HepG2 (cell line): ENCODE results near the gene CDC37L1. TPM values are rescaled to one million over a fixed set of nuclear protein-coding genes. Genes with fewer than 3 reads are reported as not detected.
A peak's percentile ranks its signal among the peaks of the same experiment; 100 is the strongest.

Experiments
- CREM ChIP-seq, 2 experiments: sonication (generic) in 1 of 2; formaldehyde crosslinking in 1 of 2; IDR thresholded peaks; 2 replicates each; pipeline versions ENCODE4 v1.4.0 to v1.6.1; 2016 to 2020; ENCODE audit warnings: antibody characterized with exemption in 1 of 2, mild to moderate bottlenecking in 1 of 2, missing genetic modification reagents in 1 of 2
- ETV6 ChIP-seq: sonication (generic); formaldehyde crosslinking; conservative IDR thresholded peaks from 2 replicates; pipeline ENCODE4 v1.4.0; 2020; ENCODE audit warnings: missing genetic modification reagents
- MTA3 ChIP-seq: sonication (generic); formaldehyde crosslinking; IDR thresholded peaks from 2 replicates; pipeline ENCODE4 v1.4.0; 2020; ENCODE audit warnings: missing genetic modification reagents
- PTBP1 ChIP-seq: fragments of 200-400 bp; formaldehyde crosslinking; IDR thresholded peaks from 2 replicates; pipeline ENCODE4 v1.6.1; 2018; ENCODE audit warnings: low read length, low read depth; ENCODE audit not compliant: poor library complexity, severe bottlenecking
- SNAI1 ChIP-seq: sonication (generic); formaldehyde crosslinking; IDR thresholded peaks from 2 replicates; pipeline ENCODE4 v1.5.0; 2020; ENCODE audit warnings: mild to moderate bottlenecking, missing genetic modification reagents, borderline replicate concordance
- ZBTB1 ChIP-seq: sonication (generic); formaldehyde crosslinking; IDR thresholded peaks from 2 replicates; pipeline ENCODE4 v1.4.0; 2020; ENCODE audit warnings: missing genetic modification reagents, borderline replicate concordance
- ZNF256 ChIP-seq: sonication (generic); formaldehyde crosslinking; conservative IDR thresholded peaks from 2 replicates; pipeline ENCODE4 v1.4.0; 2020; ENCODE audit warnings: missing genetic modification reagents
- ZNF441 ChIP-seq: sonication (generic); formaldehyde crosslinking; IDR thresholded peaks from 2 replicates; pipeline ENCODE4 v1.7.0; 2021; ENCODE audit warnings: missing genetic modification reagents, borderline replicate concordance
- ZNF556 ChIP-seq: sonication (generic); formaldehyde crosslinking; IDR thresholded peaks from 2 replicates; pipeline ENCODE4 v1.4.0; 2020; ENCODE audit warnings: mild to moderate bottlenecking, missing genetic modification reagents, borderline replicate concordance
- polyA plus RNA-seq, 8 experiments: library from polyadenylated mRNA; depleted of rRNA in 3 of 8; stranded (reverse) in 7 of 8; unstranded in 1 of 8; fragments of >200 nt; fragmentation: Illumina TruSeq in 4 of 8; extraction: Trizol in 4 of 8; gene quantifications; 2 replicates each; pipeline versions ENCODE4 v1.2.1 to v1.2.3, GENCODE V29; 2011 to 2016; ENCODE audit warnings: low read depth in 4 of 8, missing spikeins in 1 of 8, mixed read lengths in 1 of 8; ENCODE audit not compliant: insufficient read depth in 1 of 8
- total RNA-seq, 5 experiments: library from RNA; depleted of rRNA; stranded (reverse); fragments of >200 nt; fragmentation: Illumina TruSeq; extraction: Trizol; gene quantifications; 2 replicates each; pipeline ENCODE4 v1.2.3, GENCODE V29; 2016; ENCODE audit warnings: low read depth in 1 of 5
- TF ChIP-seq, protein P1 (sequence below), 2 experiments: IDR thresholded peaks; 2 replicates each; pipeline ENCODE4 v1.6.1; 2011 to 2012; ENCODE audit warnings: low read length in 2 of 2, borderline replicate concordance in 1 of 2, low read depth in 1 of 2, mild to moderate bottlenecking in 1 of 2, moderate library complexity in 1 of 2
- TF ChIP-seq, protein P2 (sequence below): sonication (generic); formaldehyde crosslinking; conservative IDR thresholded peaks from 2 replicates; pipeline ENCODE4 v1.4.0; 2020; ENCODE audit warnings: missing genetic modification reagents
- TF ChIP-seq, protein P3 (sequence below): sonication (generic); formaldehyde crosslinking; IDR thresholded peaks from 2 replicates; pipeline ENCODE4 v1.4.0; 2020; ENCODE audit warnings: mild to moderate bottlenecking, missing genetic modification reagents, borderline replicate concordance
- TF ChIP-seq, protein P4 (sequence below): IDR thresholded peaks from 2 replicates; pipeline ENCODE4 v1.6.1; 2016; ENCODE audit warnings: control low read depth

CDC37L1 gene
- total and polyA plus RNA-seq, 2 of the 13 experiments (the other 11 are each of a cell fraction or from before 2014, with no cell fraction given): 5.5 to 17.0 TPM

DNA sequence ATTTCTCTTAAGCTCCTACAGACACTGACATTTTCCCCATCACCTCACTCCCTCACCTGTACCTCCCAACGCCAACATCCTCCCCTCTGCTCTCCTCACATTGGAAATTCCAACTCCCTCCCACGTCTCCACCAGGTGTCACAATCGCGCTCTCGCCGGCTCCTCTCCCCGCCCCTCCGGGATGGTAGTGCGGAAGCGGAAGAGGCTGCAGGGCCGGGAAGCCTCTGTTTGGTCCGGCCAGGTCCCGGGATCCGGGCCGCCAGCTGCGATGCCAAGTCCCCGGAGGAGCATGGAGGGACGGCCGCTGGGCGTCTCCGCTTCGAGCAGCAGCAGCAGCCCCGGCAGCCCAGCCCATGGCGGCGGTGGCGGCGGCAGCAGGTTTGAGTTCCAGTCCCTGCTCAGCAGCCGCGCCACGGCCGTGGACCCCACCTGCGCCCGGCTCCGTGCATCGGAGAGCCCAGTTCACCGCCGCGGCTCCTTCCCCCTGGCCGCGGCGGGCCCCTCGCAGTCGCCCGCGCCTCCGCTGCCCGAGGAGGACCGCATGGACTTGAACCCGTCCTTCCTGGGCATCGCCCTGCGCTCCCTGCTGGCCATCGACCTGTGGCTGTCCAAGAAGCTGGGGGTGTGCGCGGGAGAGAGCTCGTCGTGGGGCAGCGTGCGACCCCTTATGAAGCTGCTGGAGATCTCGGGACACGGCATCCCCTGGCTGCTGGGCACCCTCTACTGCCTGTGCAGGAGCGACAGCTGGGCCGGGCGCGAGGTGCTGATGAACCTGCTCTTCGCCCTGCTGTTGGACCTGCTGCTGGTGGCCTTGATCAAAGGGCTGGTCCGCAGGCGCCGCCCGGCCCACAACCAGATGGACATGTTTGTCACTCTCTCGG is 17.0 kb upstream of the CDC37L1 start, which contains the start of gene PLPP6 (continued):
- TF ChIP-seq, protein P1, sequence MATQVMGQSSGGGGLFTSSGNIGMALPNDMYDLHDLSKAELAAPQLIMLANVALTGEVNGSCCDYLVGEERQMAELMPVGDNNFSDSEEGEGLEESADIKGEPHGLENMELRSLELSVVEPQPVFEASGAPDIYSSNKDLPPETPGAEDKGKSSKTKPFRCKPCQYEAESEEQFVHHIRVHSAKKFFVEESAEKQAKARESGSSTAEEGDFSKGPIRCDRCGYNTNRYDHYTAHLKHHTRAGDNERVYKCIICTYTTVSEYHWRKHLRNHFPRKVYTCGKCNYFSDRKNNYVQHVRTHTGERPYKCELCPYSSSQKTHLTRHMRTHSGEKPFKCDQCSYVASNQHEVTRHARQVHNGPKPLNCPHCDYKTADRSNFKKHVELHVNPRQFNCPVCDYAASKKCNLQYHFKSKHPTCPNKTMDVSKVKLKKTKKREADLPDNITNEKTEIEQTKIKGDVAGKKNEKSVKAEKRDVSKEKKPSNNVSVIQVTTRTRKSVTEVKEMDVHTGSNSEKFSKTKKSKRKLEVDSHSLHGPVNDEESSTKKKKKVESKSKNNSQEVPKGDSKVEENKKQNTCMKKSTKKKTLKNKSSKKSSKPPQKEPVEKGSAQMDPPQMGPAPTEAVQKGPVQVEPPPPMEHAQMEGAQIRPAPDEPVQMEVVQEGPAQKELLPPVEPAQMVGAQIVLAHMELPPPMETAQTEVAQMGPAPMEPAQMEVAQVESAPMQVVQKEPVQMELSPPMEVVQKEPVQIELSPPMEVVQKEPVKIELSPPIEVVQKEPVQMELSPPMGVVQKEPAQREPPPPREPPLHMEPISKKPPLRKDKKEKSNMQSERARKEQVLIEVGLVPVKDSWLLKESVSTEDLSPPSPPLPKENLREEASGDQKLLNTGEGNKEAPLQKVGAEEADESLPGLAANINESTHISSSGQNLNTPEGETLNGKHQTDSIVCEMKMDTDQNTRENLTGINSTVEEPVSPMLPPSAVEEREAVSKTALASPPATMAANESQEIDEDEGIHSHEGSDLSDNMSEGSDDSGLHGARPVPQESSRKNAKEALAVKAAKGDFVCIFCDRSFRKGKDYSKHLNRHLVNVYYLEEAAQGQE (IDR thresholded peaks at IDR 0.05; ENCODE audit: borderline replicate concordance in 1 of 2, low read depth in 1 of 2, low read length in 2 of 2): peak in 1 of 2 experiments; percentile 4; a peak in 1 of 4 replicates
- TF ChIP-seq, protein P2, sequence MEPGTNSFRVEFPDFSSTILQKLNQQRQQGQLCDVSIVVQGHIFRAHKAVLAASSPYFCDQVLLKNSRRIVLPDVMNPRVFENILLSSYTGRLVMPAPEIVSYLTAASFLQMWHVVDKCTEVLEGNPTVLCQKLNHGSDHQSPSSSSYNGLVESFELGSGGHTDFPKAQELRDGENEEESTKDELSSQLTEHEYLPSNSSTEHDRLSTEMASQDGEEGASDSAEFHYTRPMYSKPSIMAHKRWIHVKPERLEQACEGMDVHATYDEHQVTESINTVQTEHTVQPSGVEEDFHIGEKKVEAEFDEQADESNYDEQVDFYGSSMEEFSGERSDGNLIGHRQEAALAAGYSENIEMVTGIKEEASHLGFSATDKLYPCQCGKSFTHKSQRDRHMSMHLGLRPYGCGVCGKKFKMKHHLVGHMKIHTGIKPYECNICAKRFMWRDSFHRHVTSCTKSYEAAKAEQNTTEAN (CRISPR knock-in tag): no peak
- no peak; the same call in 1 of the 2 replicates for TF ChIP-seq ZNF556
- TF ChIP-seq, protein P3, sequence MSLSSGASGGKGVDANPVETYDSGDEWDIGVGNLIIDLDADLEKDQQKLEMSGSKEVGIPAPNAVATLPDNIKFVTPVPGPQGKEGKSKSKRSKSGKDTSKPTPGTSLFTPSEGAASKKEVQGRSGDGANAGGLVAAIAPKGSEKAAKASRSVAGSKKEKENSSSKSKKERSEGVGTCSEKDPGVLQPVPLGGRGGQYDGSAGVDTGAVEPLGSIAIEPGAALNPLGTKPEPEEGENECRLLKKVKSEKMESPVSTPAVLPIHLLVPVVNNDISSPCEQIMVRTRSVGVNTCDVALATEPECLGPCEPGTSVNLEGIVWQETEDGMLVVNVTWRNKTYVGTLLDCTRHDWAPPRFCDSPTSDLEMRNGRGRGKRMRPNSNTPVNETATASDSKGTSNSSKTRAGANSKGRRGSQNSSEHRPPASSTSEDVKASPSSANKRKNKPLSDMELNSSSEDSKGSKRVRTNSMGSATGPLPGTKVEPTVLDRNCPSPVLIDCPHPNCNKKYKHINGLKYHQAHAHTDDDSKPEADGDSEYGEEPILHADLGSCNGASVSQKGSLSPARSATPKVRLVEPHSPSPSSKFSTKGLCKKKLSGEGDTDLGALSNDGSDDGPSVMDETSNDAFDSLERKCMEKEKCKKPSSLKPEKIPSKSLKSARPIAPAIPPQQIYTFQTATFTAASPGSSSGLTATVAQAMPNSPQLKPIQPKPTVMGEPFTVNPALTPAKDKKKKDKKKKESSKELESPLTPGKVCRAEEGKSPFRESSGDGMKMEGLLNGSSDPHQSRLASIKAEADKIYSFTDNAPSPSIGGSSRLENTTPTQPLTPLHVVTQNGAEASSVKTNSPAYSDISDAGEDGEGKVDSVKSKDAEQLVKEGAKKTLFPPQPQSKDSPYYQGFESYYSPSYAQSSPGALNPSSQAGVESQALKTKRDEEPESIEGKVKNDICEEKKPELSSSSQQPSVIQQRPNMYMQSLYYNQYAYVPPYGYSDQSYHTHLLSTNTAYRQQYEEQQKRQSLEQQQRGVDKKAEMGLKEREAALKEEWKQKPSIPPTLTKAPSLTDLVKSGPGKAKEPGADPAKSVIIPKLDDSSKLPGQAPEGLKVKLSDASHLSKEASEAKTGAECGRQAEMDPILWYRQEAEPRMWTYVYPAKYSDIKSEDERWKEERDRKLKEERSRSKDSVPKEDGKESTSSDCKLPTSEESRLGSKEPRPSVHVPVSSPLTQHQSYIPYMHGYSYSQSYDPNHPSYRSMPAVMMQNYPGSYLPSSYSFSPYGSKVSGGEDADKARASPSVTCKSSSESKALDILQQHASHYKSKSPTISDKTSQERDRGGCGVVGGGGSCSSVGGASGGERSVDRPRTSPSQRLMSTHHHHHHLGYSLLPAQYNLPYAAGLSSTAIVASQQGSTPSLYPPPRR (CRISPR knock-in tag): peak; percentile 37; the same call in 1 of the 2 replicates
- TF ChIP-seq MTA3: no peak
- TF ChIP-seq, protein P4, sequence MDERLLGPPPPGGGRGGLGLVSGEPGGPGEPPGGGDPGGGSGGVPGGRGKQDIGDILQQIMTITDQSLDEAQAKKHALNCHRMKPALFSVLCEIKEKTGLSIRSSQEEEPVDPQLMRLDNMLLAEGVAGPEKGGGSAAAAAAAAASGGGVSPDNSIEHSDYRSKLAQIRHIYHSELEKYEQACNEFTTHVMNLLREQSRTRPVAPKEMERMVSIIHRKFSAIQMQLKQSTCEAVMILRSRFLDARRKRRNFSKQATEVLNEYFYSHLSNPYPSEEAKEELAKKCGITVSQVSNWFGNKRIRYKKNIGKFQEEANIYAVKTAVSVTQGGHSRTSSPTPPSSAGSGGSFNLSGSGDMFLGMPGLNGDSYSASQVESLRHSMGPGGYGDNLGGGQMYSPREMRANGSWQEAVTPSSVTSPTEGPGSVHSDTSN: no peak
- TF ChIP-seq ZNF256 (CRISPR knock-in tag): peak; percentile 53; the same call in 1 of the 2 replicates
- TF ChIP-seq PTBP1: no peak
- TF ChIP-seq CREM (IDR thresholded peaks at IDR 0.05): 0 out of 2 replicates have a peak, but pooled peaks have one; percentile 14
- no peak for TF ChIP-seq CREM (CRISPR knock-in tag; IDR thresholded peaks at IDR 0.05)
- no peak; the same call in 1 of the 2 replicates for TF ChIP-seq ZBTB1 (CRISPR knock-in tag)
- 0 out of 2 replicates have a peak, but pooled peaks have one; percentile 21 for TF ChIP-seq ZNF441 (CRISPR knock-in tag)
- peak; percentile 20; the same call in 1 of the 2 replicates for TF ChIP-seq ETV6 (CRISPR knock-in tag)
- TF ChIP-seq SNAI1 (CRISPR knock-in tag): no peak
